A673 (cell line): ENCODE results near the gene GP2. TPM values are rescaled to one million over a fixed set of nuclear protein-coding genes. Genes with fewer than 3 reads are reported as not detected.

Source experiments
- BruUV-seq: library from RNA; stranded (reverse); fragments of 400-500 nt; replicated peaks from 2 replicates; lab custom pipeline; 2021; lab: Mats Ljungman, UMichigan
- CTCF ChIA-PET: fragments of 300-600 bp; sonication (Branson Sonifier 250); formaldehyde crosslinking; loops from one replicate; lab custom pipeline; 2022; ENCODE audit warnings: antibody characterized with exemption; lab: Charles Lee
- POLR2A ChIA-PET: fragments of 300-600 bp; sonication (Branson Sonifier 250); formaldehyde crosslinking; loops from one replicate; lab custom pipeline; 2022; ENCODE audit warnings: antibody characterized with exemption; ENCODE audit not compliant: low non-redundant PET; lab: Charles Lee
- DNase-seq: peaks from one replicate; pipeline ENCODE4 v3.0.0-alpha.2; 2015; ENCODE audit warnings: low spot score
- H3K27ac ChIP-seq: fragments of 200-600 bp; sonication (generic); 2 replicates; pipeline ENCODE4 v1.5.1; 2016; ENCODE audit warnings: mixed run types, low read depth, mild to moderate bottlenecking, mixed read lengths, antibody characterized with exemption, low read length; ENCODE audit not compliant: poor library complexity, severe bottlenecking
- H3K27me3 ChIP-seq: fragments of 200-600 bp; sonication (generic); replicated peaks from 2 replicates; pipeline ENCODE4 v1.6.1; 2017; ENCODE audit warnings: mixed run types, low read depth, mild to moderate bottlenecking, mixed read lengths, antibody characterized with exemption, low read length; ENCODE audit not compliant: insufficient read depth, poor library complexity
- H3K36me3 ChIP-seq: fragments of 200-600 bp; sonication (generic); 2 replicates; pipeline ENCODE4 v1.6.1; 2016; ENCODE audit warnings: mixed run types, mild to moderate bottlenecking, mixed read lengths, antibody characterized with exemption, low read length; ENCODE audit not compliant: insufficient read depth, poor library complexity, severe bottlenecking
- H3K4me1 ChIP-seq: fragments of 200-600 bp; sonication (generic); 2 replicates; pipeline ENCODE4 v1.6.1; 2017; ENCODE audit warnings: mixed run types, mild to moderate bottlenecking, mixed read lengths, antibody characterized with exemption, low read length; ENCODE audit not compliant: insufficient read depth, poor library complexity, severe bottlenecking
- H3K4me3 ChIP-seq: fragments of 200-600 bp; sonication (generic); 2 replicates; pipeline ENCODE4 v1.5.1; 2016; ENCODE audit warnings: low read depth, mixed run types, mild to moderate bottlenecking, mixed read lengths, low read length; ENCODE audit not compliant: poor library complexity, severe bottlenecking
- H3K9me3 ChIP-seq: fragments of 200-600 bp; sonication (generic); 2 replicates; pipeline ENCODE4 v1.6.1; 2016; ENCODE audit warnings: mixed run types, low read depth, mild to moderate bottlenecking, mixed read lengths, antibody characterized with exemption, low read length; ENCODE audit not compliant: poor library complexity, severe bottlenecking
- CTCF ChIP-seq: fragments of 300-800, 200-600 bp; sonication (generic); conservative IDR thresholded peaks from 2 replicates; pipeline ENCODE4 v1.5.1; 2017; ENCODE audit warnings: low read depth, mild to moderate bottlenecking, antibody characterized with exemption, low read length, moderate library complexity, mixed read lengths
- EZH2 ChIP-seq: fragments of 200-600 bp; sonication (generic); IDR thresholded peaks from 2 replicates; pipeline ENCODE4 v1.6.1; 2017; ENCODE audit warnings: borderline replicate concordance, low read depth, mild to moderate bottlenecking, mixed read lengths, antibody characterized with exemption, low read length; ENCODE audit not compliant: poor library complexity, severe bottlenecking
- intact Hi-C: fragments of 100-400 bp; cut with micrococcal nuclease; formaldehyde crosslinking; loops from one replicate; pipeline ENCODE4 v1.10.0; 2022; ENCODE audit not compliant: unreplicated experiment
- total RNA-seq: library from RNA; stranded (reverse); gene quantifications from 2 replicates; pipeline ENCODE4 v1.2.3, GENCODE V29; 2021

The GP2 gene
- total RNA-seq, 1 experiment from 2014 or later, result not detected

- Histone ChIP-seq H3K27me3 (no peaks in the 10 kb centered on the region), H3K4me3 (no peak overlapping the region), H3K36me3 (no peaks in the 10 kb centered on the region), H3K9me3 (no peaks in the 10 kb centered on the region), H3K4me1 (no peaks in the 10 kb centered on the region), H3K27ac (no peak overlapping the region)
- no TSS peak for BruUV-seq
- DNase-seq, result no peak
- ChIA-PET CTCF (interaction anchor here (0.5 kb wide), 1 partner anchor 481 kb away, joined by 3 read pairs; no protein-coding TSS in a partner anchor), POLR2A (no interaction called here)
- intact Hi-C loops, result no loop called here
- peak; percentile 24; the same call in 1 of the 2 replicates for TF ChIP-seq CTCF
- TF ChIP-seq EZH2, result no peak
Measured at GRCh38 chr16:20349615-20350014, 22.3 kb upstream of the GP2 start.

DNA sequence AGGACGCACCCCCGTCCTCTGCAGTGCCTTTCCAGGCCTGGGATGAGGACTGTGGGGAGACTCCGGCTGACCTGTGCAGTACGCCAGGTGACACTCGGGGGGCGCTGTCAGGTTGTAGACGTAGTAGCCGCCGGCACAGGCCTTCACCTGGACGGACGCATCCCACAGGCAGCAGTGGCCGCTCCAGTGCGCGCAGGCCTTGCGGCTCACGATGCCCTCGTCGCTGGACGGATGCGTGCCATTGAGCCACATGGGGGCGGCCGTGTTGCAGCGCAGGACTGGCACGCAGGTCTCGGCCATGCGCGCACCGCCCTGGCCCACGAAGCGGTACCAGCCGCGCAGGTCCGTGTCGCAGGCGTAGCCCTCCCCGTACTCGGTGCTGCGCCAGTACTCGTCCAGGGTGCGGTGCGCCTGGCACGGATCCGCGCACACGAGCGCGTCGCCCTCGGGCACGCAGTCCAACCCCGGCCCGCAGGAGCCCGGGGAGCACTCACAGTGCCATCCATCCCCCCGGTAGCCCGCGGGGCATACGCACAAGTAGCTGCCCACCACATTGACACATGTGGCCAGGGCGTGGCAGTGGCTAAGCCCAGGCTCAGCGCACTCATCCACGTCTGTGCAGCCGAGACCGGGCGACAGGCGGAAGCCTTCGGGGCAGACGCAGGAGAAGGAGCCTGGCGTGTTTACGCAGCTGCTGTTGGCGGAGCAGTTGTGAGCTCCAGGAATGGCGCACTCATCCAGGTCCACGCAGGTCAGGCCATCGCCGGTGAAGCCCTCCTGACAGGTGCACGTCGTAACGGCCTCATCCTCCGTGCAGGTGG, 21.3 kb upstream of the GP2 start:
- no peaks in the 10 kb centered on the region for H3K4me1 ChIP-seq
- ChIA-PET CTCF (no interaction called here), POLR2A (no interaction called here)
- DNase-seq, result no peak
- no peaks in the 10 kb centered on the region for H3K36me3 ChIP-seq
- intact Hi-C loops, result no loop called here
- no TSS peak for BruUV-seq
- H3K27me3 ChIP-seq, result no peaks in the 10 kb centered on the region
- H3K27ac ChIP-seq, result no peak overlapping the region
- H3K9me3 ChIP-seq, result no peaks in the 10 kb centered on the region
- TF ChIP-seq EZH2 (no peak), CTCF (no peak)
- no peak overlapping the region for H3K4me3 ChIP-seq

- TF ChIP-seq CTCF, result no peak
- no peak for TF ChIP-seq EZH2
- intact Hi-C loops, result no loop called here
- Histone ChIP-seq H3K27me3 (no peaks in the 10 kb centered on the region), H3K36me3 (no peaks in the 10 kb centered on the region), H3K9me3 (no peaks in the 10 kb centered on the region), H3K4me1 (no peaks in the 10 kb centered on the region), H3K4me3 (no peak overlapping the region), H3K27ac (no peak overlapping the region)
- ChIA-PET CTCF (no interaction called here), POLR2A (no interaction called here)
- no TSS peak for BruUV-seq
- no peak for DNase-seq
Measured at GRCh38 chr16:20347666-20348364, 20.5 kb upstream of the GP2 start.
